ENCODE results near the gene CFAP251. TPM values are rescaled to one million over a fixed set of nuclear protein-coding genes. Genes with fewer than 3 reads are reported as not detected.

The CFAP251 gene
- total RNA-seq, 1 experiment from 2014 or later = 2.6 TPM

GRCh38 chr12:122012184-122012583, 93.8 kb downstream of the CFAP251 start (continued):
- no peak for TF ChIP-seq ZBTB33 (IDR thresholded peaks at IDR 0.05; ENCODE audit: extremely low read depth, insufficient replicate concordance, low read length)
- no peak for TF ChIP-seq JUND (IDR thresholded peaks at IDR 0.05)
- TF ChIP-seq YY1 (IDR thresholded peaks at IDR 0.05; ENCODE audit: extremely low read depth, insufficient replicate concordance, low read depth, low read length) = no peak
- TF ChIP-seq MAX (IDR thresholded peaks at IDR 0.05) = no peak

- Histone ChIP-seq H3K4me3 (replicated peaks in 1 of 2; ENCODE audit: low read depth in 1 of 2, low read length in 2 of 2) (no peak overlapping the region), H3K27me3 (ENCODE audit: insufficient read depth, low read length) (no peaks in the 10 kb centered on the region), H3K9me3 (ENCODE audit: control insufficient read depth in 1 of 2, insufficient read depth in 1 of 2, low read depth in 1 of 2, low read length in 2 of 2) (no peaks in the 10 kb centered on the region), H4K20me1 (ENCODE audit: insufficient read depth) (no peaks in the 10 kb centered on the region), H3K79me2 (ENCODE audit: insufficient read depth, low read length) (no peaks in the 10 kb centered on the region), H3K4me2 (ENCODE audit: low read length) (no peak overlapping the region), H3K9me2 (ENCODE audit: insufficient read depth) (no peaks in the 10 kb centered on the region), H3K36me3 (ENCODE audit: control insufficient read depth in 1 of 2, insufficient read depth in 2 of 2, low read length in 2 of 2) (no peaks in the 10 kb centered on the region), H2AFZ (ENCODE audit: low read depth, low read length, poor library complexity, severe bottlenecking) (no peak overlapping the region), H3K4me1 (ENCODE audit: control insufficient read depth in 1 of 2, insufficient read depth in 2 of 2, low read length in 2 of 2) (no peaks in the 10 kb centered on the region), H3K27ac (ENCODE audit: low read depth, low read length) (no peak overlapping the region), H3K9ac (ENCODE audit: low read length) (no peak overlapping the region)
- POLR2A ChIA-PET = no interaction called here
- no peak for TF ChIP-seq MAX (IDR thresholded peaks at IDR 0.05)
- no peak for TF ChIP-seq SRF (IDR thresholded peaks at IDR 0.05; ENCODE audit: low read depth)
- no peak for TF ChIP-seq POLR2AphosphoS5 (IDR thresholded peaks at IDR 0.05; ENCODE audit: low read depth, low read length)
- TF ChIP-seq TCF7L2 (IDR thresholded peaks at IDR 0.05; ENCODE audit: borderline replicate concordance, extremely low read depth, insufficient read depth, insufficient read length) = no peak
- TF ChIP-seq CEBPB (IDR thresholded peaks at IDR 0.05; ENCODE audit: low read depth) = no peak
- TF ChIP-seq RAD21 (IDR thresholded peaks at IDR 0.05; ENCODE audit: low read depth) = no peak
- no peak for TF ChIP-seq POLR2A (IDR thresholded peaks at IDR 0.05; ENCODE audit: borderline replicate concordance, extremely low read depth, insufficient read depth, insufficient read length)
- TF ChIP-seq ZNF274 (IDR thresholded peaks at IDR 0.05; ENCODE audit: low read depth, low read length) = no peak
- no peak for TF ChIP-seq EGR1 (IDR thresholded peaks at IDR 0.05; ENCODE audit: low read depth)
- no peak for TF ChIP-seq JUND (IDR thresholded peaks at IDR 0.05)
- no peak for TF ChIP-seq EZH2phosphoT487 (IDR thresholded peaks at IDR 0.05; ENCODE audit: borderline replicate concordance)
- no peak for TF ChIP-seq ZBTB33 (IDR thresholded peaks at IDR 0.05; ENCODE audit: extremely low read depth, insufficient replicate concordance, low read length)
- no peak for TF ChIP-seq ELF1 (IDR thresholded peaks at IDR 0.05; ENCODE audit: borderline replicate concordance, low read depth)
- no peak for TF ChIP-seq ATF3 (IDR thresholded peaks at IDR 0.05)
- no peak for TF ChIP-seq YY1 (IDR thresholded peaks at IDR 0.05; ENCODE audit: extremely low read depth, insufficient replicate concordance, low read depth, low read length)
- TF ChIP-seq REST (IDR thresholded peaks at IDR 0.05; ENCODE audit: low read depth) = no peak
- TF ChIP-seq SP1 (IDR thresholded peaks at IDR 0.05; ENCODE audit: low read depth) = no peak
- TF ChIP-seq ZFX (IDR thresholded peaks at IDR 0.05) = no peak
- CTCF ChIA-PET = no interaction called here
- intact Hi-C loops (cut with micrococcal nuclease) = no loop called here
- DNase-seq (ENCODE audit: low read depth, low spot score) (no peak), ATAC-seq (no peak)
- RAD21 ChIA-PET (ENCODE audit: low non-redundant PET in 1 of 2, low total read pairs in 2 of 2, uncharacterized antibody in 2 of 2, unreplicated experiment in 2 of 2) = no interaction called here
- BruUV-seq (replicated peaks) = no TSS peak
Observed at GRCh38 chr12:122013136-122013535, 94.7 kb downstream of the CFAP251 start.

Measured in HCT116 (cell line).